HFFc6 (cell line): ENCODE measurements around the gene OR6J1. TPM values are rescaled to one million over a fixed set of nuclear protein-coding genes. Genes with fewer than 3 reads are reported as not detected.

Experiments used
- DNase-seq: peaks from one replicate; pipeline ENCODE4 v3.0.0-alpha.2; 2018
- H3K27ac Mint-ChIP-seq: 2 replicates; pipeline ENCODE4 v1.8.0; 2020; ENCODE audit warnings: mild to moderate bottlenecking, mixed read lengths
- H3K27me3 Mint-ChIP-seq: 2 replicates; pipeline ENCODE4 v1.8.0; 2021; ENCODE audit warnings: mild to moderate bottlenecking, moderate library complexity, mixed read lengths; ENCODE audit not compliant: insufficient read depth
- H3K36me3 Mint-ChIP-seq: 2 replicates; pipeline ENCODE4 v1.8.0; 2021; ENCODE audit warnings: low read depth, mixed read lengths
- H3K4me1 Mint-ChIP-seq: 2 replicates; pipeline ENCODE4 v1.8.0; 2020; ENCODE audit warnings: low read depth, mixed read lengths
- H3K4me3 Mint-ChIP-seq: 2 replicates; pipeline ENCODE4 v1.8.0; 2020; ENCODE audit warnings: mild to moderate bottlenecking, moderate library complexity, mixed read lengths
- H3K9me3 Mint-ChIP-seq: 2 replicates; pipeline ENCODE4 v1.8.0; 2020; ENCODE audit warnings: mild to moderate bottlenecking, mixed read lengths
- CTCF ChIP-seq: fragments of 200-600 bp; sonication (generic); IDR thresholded peaks from 2 replicates; pipeline ENCODE4 v1.5.0; 2021; ENCODE audit warnings: antibody characterized with exemption, mild to moderate bottlenecking
- total RNA-seq, 6 experiments: library from RNA; stranded (reverse); fragmentation: NEBNext Ultra II Directional; extraction: Animal tissue kit (Norgen Biotek cat#: 25700); gene quantifications; 2 replicates in 1 of 6; 3 replicates in 5 of 6; pipeline ENCODE4 v1.2.3, GENCODE V29; 2021

OR6J1 gene
- total RNA-seq, 6 experiments from 2014 or later: not detected

GRCh38 chr14:22598099-22598895 is 45.9 kb downstream of the OR6J1 start, which contains the start of gene ABHD4:
ABHD4 (plus strand) TSS chr14:22598300; CDS start chr14:22598307, 7 bp downstream.
- TF ChIP-seq CTCF: no peak; the same call in 1 of the 2 replicates
- H3K4me3 Mint-ChIP-seq: peak within 1 kb of the TSS; percentile 98
- peak within 1 kb of the TSS; percentile 95 for H3K27ac Mint-ChIP-seq
- peak; percentile 50 for DNase-seq
- no peaks in the 10 kb centered on the region for H3K9me3 Mint-ChIP-seq
- H3K27me3 Mint-ChIP-seq: no peaks in the 10 kb centered on the region; the same call in none of the 2 replicates
- H3K4me1 Mint-ChIP-seq: peaks cover 61% of the 10 kb centered on the region
- H3K36me3 Mint-ChIP-seq: peaks cover 25% of the 10 kb centered on the region

DNA sequence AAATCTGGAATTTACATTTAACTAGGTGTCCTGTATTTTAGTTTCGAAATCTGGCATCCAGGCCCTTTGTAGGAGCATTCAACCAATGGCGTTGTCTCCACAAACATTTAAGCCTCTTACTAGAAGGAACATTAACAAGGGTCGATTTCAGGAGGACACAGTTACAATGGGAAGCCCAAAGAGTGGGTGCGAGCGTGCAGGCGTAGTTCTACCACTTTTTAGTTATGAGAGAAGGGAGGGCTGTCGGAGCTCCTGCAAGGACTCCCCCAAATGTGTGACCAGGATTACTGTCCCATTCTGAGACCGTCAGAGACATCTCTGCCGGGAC is 46.4 kb downstream of the OR6J1 start:
- peak overlapping the region; percentile 95 for H3K27ac Mint-ChIP-seq
- peaks cover 20% of the 10 kb centered on the region for H3K36me3 Mint-ChIP-seq
- H3K4me1 Mint-ChIP-seq: peaks cover 55% of the 10 kb centered on the region
- H3K4me3 Mint-ChIP-seq: peak overlapping the region; percentile 98
- TF ChIP-seq CTCF: no peak
- DNase-seq: no peak
- no peaks in the 10 kb centered on the region for H3K9me3 Mint-ChIP-seq
- H3K27me3 Mint-ChIP-seq: no peaks in the 10 kb centered on the region; the same call in none of the 2 replicates

DNA sequence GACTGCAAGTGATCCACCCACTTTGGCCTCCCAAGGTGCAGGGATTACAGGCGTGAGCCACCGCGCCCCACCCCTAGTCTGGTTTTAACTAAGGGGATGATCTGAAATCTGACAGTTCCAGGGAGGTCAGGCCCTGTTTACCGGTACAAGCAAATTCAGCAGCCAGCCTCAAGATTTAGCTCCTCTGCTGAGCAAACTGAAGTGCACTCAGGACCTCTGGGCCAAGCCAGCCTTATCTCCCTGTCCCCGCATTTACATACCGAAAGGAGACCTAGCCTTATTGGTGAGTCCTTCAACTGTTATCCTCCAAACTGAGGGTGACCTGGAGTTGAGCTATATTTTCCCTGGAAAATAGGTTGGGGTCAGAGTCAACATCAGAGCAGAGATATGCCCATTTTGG is 46.9 kb downstream of the OR6J1 start:
- no peak overlapping the region for H3K27ac Mint-ChIP-seq

GRCh38 chr14:22596354-22596879 is 47.7 kb downstream of the OR6J1 start:
- Mint-ChIP-seq H3K4me3 (no peak overlapping the region), H3K27me3 (no peaks in the 10 kb centered on the region; the same call in none of the 2 replicates), H3K27ac (no peak overlapping the region), H3K9me3 (no peaks in the 10 kb centered on the region), H3K4me1 (peaks cover 42% of the 10 kb centered on the region), H3K36me3 (0 out of 2 replicates have a peak, but pooled peaks cover 7% of the 10 kb centered on the region)
- DNase-seq: no peak
- TF ChIP-seq CTCF: no peak

More for the DNA sequence above, 46.9 kb downstream of the OR6J1 start:
- Mint-ChIP-seq H3K9me3 (no peaks in the 10 kb centered on the region), H3K4me1 (peaks cover 50% of the 10 kb centered on the region), H3K4me3 (peak overlapping the region; percentile 98; the same call in 1 of the 2 replicates), H3K36me3 (peaks cover 15% of the 10 kb centered on the region), H3K27me3 (no peaks in the 10 kb centered on the region; the same call in none of the 2 replicates)
- DNase-seq: no peak
- no peak for TF ChIP-seq CTCF

- TF ChIP-seq CTCF: no peak
- DNase-seq: no peak
- Mint-ChIP-seq H3K27ac (no peak overlapping the region), H3K4me3 (no peak overlapping the region), H3K4me1 (peaks cover 27% of the 10 kb centered on the region), H3K36me3 (0 out of 2 replicates have a peak, but pooled peaks cover 4% of the 10 kb centered on the region), H3K9me3 (no peaks in the 10 kb centered on the region), H3K27me3 (no peaks in the 10 kb centered on the region; the same call in none of the 2 replicates)
These were observed 49.9 kb downstream of the OR6J1 start for GRCh38 chr14:22594156-22594716.
